GM21737 (cell line): ENCODE data around the gene RASSF5.

Source experiments
- ATAC-seq: cut with Tn5 transposase; IDR thresholded peaks from one replicate; pipeline ENCODE4 v1.9.1; 2021; ENCODE audit warnings: mild to moderate bottlenecking, moderate library complexity; ENCODE audit not compliant: unreplicated experiment

RASSF5 gene

GRCh38 chr1:206544562-206545257 lies 37.4 kb downstream of the RASSF5 start:
- ATAC-seq = no peak

GRCh38 chr1:206545351-206545750 lies 38.0 kb downstream of the RASSF5 start:
- no peak for ATAC-seq

GRCh38 chr1:206547104-206547503 lies 39.8 kb downstream of the RASSF5 start:
- ATAC-seq = no peak

- ATAC-seq = no peak
Observed at GRCh38 chr1:206550446-206550845, 43.1 kb downstream of the RASSF5 start.

- no peak for ATAC-seq
Observed at GRCh38 chr1:206551296-206551985, 44.1 kb downstream of the RASSF5 start.

- ATAC-seq = no peak
Observed at GRCh38 chr1:206551986-206552326, 44.6 kb downstream of the RASSF5 start.

GRCh38 chr1:206554211-206554610 lies 46.9 kb downstream of the RASSF5 start:
- no peak for ATAC-seq

- no peak for ATAC-seq
Observed at GRCh38 chr1:206554701-206555472, 47.6 kb downstream of the RASSF5 start.

- ATAC-seq = no peak
Observed at GRCh38 chr1:206555473-206555935, 48.2 kb downstream of the RASSF5 start.

- ATAC-seq = no peak
Observed at GRCh38 chr1:206556047-206556749, 48.9 kb downstream of the RASSF5 start.

- peak; percentile 46 for ATAC-seq
Observed at GRCh38 chr1:206556750-206557635, 49.7 kb downstream of the RASSF5 start.

GRCh38 chr1:206557636-206558473 lies 50.5 kb downstream of the RASSF5 start:
- ATAC-seq = no peak

- no peak for ATAC-seq
Observed at GRCh38 chr1:206558794-206559671, 51.7 kb downstream of the RASSF5 start.

- ATAC-seq = no peak
Observed at GRCh38 chr1:206559672-206559995, 52.3 kb downstream of the RASSF5 start.

GRCh38 chr1:206560007-206560716 lies 52.8 kb downstream of the RASSF5 start:
- no peak for ATAC-seq

- ATAC-seq = peak; percentile 5
Observed at GRCh38 chr1:206563367-206564207, 56.3 kb downstream of the RASSF5 start.

GRCh38 chr1:206565995-206566394 lies 58.7 kb downstream of the RASSF5 start:
- ATAC-seq = no peak
